CD4-positive, alpha-beta T cell (primary cell): Measurements from ENCODE around the gene CADPS. TPM values are rescaled to one million over a fixed set of nuclear protein-coding genes. Genes with fewer than 3 reads are reported as not detected.

Experiments used
- ATAC-seq: fragments of 200-7000 bp; cut with Tn5 transposase; one replicate; pipeline ENCODE4 v1.10.0; 2022; ENCODE audit warnings: mild to moderate bottlenecking; ENCODE audit not compliant: poor library complexity
- CTCF ChIA-PET: fragments of 350-600 bp; sonication (Branson Sonifier 250); formaldehyde crosslinking; loops from one replicate; lab custom pipeline; 2021; ENCODE audit warnings: antibody characterized with exemption, inconsistent platforms; lab: Charles Lee
- POLR2A ChIA-PET: fragments of 350-600 bp; sonication (Branson Sonifier 250); formaldehyde crosslinking; loops from one replicate; lab custom pipeline; 2021; ENCODE audit warnings: antibody characterized with exemption, inconsistent platforms; lab: Charles Lee
- DNase-seq, 14 experiments: peaks; one replicate each; pipeline ENCODE4 v3.0.0-alpha.2; 2013 to 2020; ENCODE audit warnings: mixed read lengths in 2 of 14
- H3K27ac ChIP-seq, 2 donors: one replicate each; pipeline versions ENCODE4 v1.5.1 to v1.7.0; 2013; ENCODE audit warnings: low read length in 2 of 2, low read depth in 1 of 2, mild to moderate bottlenecking in 1 of 2
- H3K27me3 ChIP-seq, 2 experiments: 1 replicate in 1 of 2; 2 replicates in 1 of 2; pipeline versions ENCODE4 v1.6.1 to v1.7.0; 2013; ENCODE audit warnings: low read length in 2 of 2, control low read depth in 1 of 2, mild to moderate bottlenecking in 1 of 2, moderate library complexity in 1 of 2; ENCODE audit not compliant: insufficient read depth in 2 of 2, control insufficient read depth in 1 of 2
- H3K36me3 ChIP-seq: one replicate; pipeline ENCODE4 v1.6.1; 2013; ENCODE audit warnings: low read length, control low read depth; ENCODE audit not compliant: insufficient read depth
- H3K4me1 ChIP-seq: one replicate; pipeline ENCODE4 v1.6.1; 2013; ENCODE audit warnings: low read length, control low read depth; ENCODE audit not compliant: insufficient read depth
- H3K4me3 ChIP-seq: one replicate; pipeline ENCODE4 v1.5.1; 2013; ENCODE audit warnings: mild to moderate bottlenecking, low read length, moderate library complexity
- H3K9me3 ChIP-seq, 2 experiments: 1 replicate in 1 of 2; 2 replicates in 1 of 2; pipeline versions ENCODE4 v1.6.1 to v1.7.0; 2013; ENCODE audit warnings: low read length in 2 of 2, mild to moderate bottlenecking in 2 of 2, control low read depth in 1 of 2, moderate library complexity in 1 of 2; ENCODE audit not compliant: control insufficient read depth in 1 of 2, insufficient read depth in 1 of 2
- H3K27ac Mint-ChIP-seq: one replicate; pipeline ENCODE4 v1.8.0; 2020; ENCODE audit warnings: mixed read lengths
- H3K27me3 Mint-ChIP-seq: one replicate; pipeline ENCODE4 v1.8.0; 2021; ENCODE audit warnings: mixed read lengths
- H3K36me3 Mint-ChIP-seq: one replicate; pipeline ENCODE4 v1.8.0; 2021; ENCODE audit warnings: low read depth, mixed read lengths
- H3K4me1 Mint-ChIP-seq: one replicate; pipeline ENCODE4 v1.8.0; 2021; ENCODE audit warnings: low read depth, mixed read lengths
- H3K4me3 Mint-ChIP-seq: one replicate; pipeline ENCODE4 v1.8.0; 2020; ENCODE audit warnings: mild to moderate bottlenecking, mixed read lengths
- H3K9me3 Mint-ChIP-seq: one replicate; pipeline ENCODE4 v1.8.0; 2020; ENCODE audit warnings: mixed read lengths
- intact Hi-C, 2 experiments: fragments of 100-400 bp; cut with DNase I in 1 of 2; cut with micrococcal nuclease in 1 of 2; formaldehyde crosslinking; loops; one replicate each; pipeline versions ENCODE4 v1.15.1 to v1.9.0; 2023 to 2025; cut with DNase I, micrococcal nuclease
- total RNA-seq, 174 experiments: library from RNA in 2 of 174; stranded (reverse) in 2 of 174; gene quantifications; one replicate each; pipeline ENCODE4 v1.2.3 and lab custom pipeline; 2021 to 2026
- TF ChIP-seq, protein P1 (sequence below): fragments of 200-600 bp; IDR thresholded peaks from one replicate; pipeline ENCODE4 v1.8.0; 2022; ENCODE audit warnings: antibody characterized with exemption, mild to moderate bottlenecking

CADPS gene
- total RNA-seq, 2 experiments from 2014 or later, result not detected

DNA sequence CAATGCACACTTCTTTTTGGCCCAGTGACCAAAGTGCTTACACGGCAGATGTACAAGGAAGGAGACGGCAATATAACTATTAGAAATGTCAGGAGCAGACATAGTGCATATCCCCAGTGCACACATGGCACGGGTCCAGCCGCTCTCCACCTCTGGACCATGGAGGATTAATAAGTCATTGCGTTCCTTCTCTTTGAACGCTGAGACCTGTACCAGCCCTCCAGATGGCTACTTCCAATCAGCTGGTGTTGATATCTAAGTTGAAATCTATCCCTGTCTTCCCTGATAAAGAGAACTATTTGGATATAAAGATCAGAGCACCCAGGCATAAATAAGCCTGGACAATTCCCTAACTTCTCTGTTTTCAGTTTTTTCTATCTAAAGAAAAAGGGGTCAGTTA is 212.5 kb downstream of the CADPS start:
- intact Hi-C loops, result no loop called here
- ATAC-seq, result no peak
- Histone ChIP-seq H3K9me3 (no peaks in the 10 kb centered on the region), H3K36me3 (no peaks in the 10 kb centered on the region), H3K27ac (no peak overlapping the region), H3K4me1 (no peaks in the 10 kb centered on the region), H3K27me3 (no peaks in the 10 kb centered on the region), H3K4me3 (no peak overlapping the region)
- ChIA-PET POLR2A (no interaction called here), CTCF (no interaction called here)
- TF ChIP-seq, protein P1, sequence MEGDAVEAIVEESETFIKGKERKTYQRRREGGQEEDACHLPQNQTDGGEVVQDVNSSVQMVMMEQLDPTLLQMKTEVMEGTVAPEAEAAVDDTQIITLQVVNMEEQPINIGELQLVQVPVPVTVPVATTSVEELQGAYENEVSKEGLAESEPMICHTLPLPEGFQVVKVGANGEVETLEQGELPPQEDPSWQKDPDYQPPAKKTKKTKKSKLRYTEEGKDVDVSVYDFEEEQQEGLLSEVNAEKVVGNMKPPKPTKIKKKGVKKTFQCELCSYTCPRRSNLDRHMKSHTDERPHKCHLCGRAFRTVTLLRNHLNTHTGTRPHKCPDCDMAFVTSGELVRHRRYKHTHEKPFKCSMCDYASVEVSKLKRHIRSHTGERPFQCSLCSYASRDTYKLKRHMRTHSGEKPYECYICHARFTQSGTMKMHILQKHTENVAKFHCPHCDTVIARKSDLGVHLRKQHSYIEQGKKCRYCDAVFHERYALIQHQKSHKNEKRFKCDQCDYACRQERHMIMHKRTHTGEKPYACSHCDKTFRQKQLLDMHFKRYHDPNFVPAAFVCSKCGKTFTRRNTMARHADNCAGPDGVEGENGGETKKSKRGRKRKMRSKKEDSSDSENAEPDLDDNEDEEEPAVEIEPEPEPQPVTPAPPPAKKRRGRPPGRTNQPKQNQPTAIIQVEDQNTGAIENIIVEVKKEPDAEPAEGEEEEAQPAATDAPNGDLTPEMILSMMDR, result no peak
- DNase-seq, result no peak
- H3K36me3 Mint-ChIP-seq, result no peaks in the 10 kb centered on the region
- no peak overlapping the region for H3K27ac Mint-ChIP-seq
- no peaks in the 10 kb centered on the region for H3K27me3 Mint-ChIP-seq
- H3K4me3 Mint-ChIP-seq, result no peak overlapping the region
- H3K9me3 Mint-ChIP-seq, result no peaks in the 10 kb centered on the region
- H3K4me1 Mint-ChIP-seq, result no peaks in the 10 kb centered on the region

DNA sequence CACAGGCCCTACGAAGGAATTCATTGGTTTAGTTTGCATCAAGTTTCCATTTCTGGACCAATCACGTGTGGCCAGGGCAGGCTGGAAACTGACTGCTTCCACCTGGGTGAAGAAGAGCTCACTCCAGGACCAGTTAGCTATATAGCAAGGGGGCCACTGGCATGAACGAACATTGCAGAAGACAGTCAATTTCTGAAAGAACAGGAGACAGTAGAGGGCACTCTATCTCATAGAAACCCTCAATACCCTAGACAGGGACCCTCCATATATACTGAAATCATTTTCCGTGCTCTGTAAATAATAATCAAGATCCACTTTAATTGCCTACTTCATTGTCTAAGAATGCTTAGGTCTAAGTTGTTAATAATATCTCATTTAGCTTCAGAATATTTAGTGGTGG is 215.6 kb downstream of the CADPS start:
- H3K36me3 Mint-ChIP-seq, result no peaks in the 10 kb centered on the region
- no peak overlapping the region for H3K4me3 Mint-ChIP-seq
- CTCF ChIA-PET, result no interaction called here

DNA sequence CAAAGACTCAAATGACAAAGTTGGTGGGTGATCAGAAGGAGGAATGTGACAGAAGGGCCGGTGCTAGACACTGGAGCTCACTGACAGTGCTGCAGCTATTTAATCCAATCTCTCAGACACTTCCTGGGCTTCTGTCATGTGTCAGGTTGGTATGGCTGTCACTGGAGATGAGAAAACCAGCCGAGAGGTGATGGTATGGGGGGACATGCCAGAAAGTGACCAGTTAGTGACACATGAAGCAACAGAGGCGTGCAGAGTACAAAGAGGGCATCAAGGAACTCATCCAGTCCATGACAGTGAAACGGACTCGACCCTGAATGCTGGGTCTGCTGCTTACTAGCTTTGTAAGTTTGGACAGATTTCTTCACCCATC is 219.5 kb downstream of the CADPS start:
- ChIA-PET POLR2A (no interaction called here), CTCF (no interaction called here)
- Histone ChIP-seq H3K4me1 (no peaks in the 10 kb centered on the region), H3K4me3 (no peak overlapping the region), H3K27me3 (no peaks in the 10 kb centered on the region), H3K36me3 (no peaks in the 10 kb centered on the region), H3K27ac (no peak overlapping the region), H3K9me3 (no peaks in the 10 kb centered on the region)
- H3K27ac Mint-ChIP-seq, result no peak overlapping the region
- TF ChIP-seq, protein P1, result no peak
- H3K27me3 Mint-ChIP-seq, result no peaks in the 10 kb centered on the region
- H3K4me3 Mint-ChIP-seq, result no peak overlapping the region
- H3K9me3 Mint-ChIP-seq, result no peaks in the 10 kb centered on the region
- H3K4me1 Mint-ChIP-seq, result no peaks in the 10 kb centered on the region
- ATAC-seq (no peak), DNase-seq (no peak)
- intact Hi-C loops, result no loop called here
- H3K36me3 Mint-ChIP-seq, result no peaks in the 10 kb centered on the region

More for the DNA sequence above, 215.6 kb downstream of the CADPS start:
- Mint-ChIP-seq H3K27ac (no peak overlapping the region), H3K27me3 (no peaks in the 10 kb centered on the region), H3K9me3 (no peaks in the 10 kb centered on the region), H3K4me1 (no peaks in the 10 kb centered on the region)
- POLR2A ChIA-PET, result no interaction called here
- Histone ChIP-seq H3K27ac (no peak overlapping the region), H3K9me3 (no peaks in the 10 kb centered on the region), H3K4me3 (no peak overlapping the region), H3K36me3 (no peaks in the 10 kb centered on the region), H3K4me1 (no peaks in the 10 kb centered on the region), H3K27me3 (no peaks in the 10 kb centered on the region)
- ATAC-seq (no peak), DNase-seq (no peak)
- TF ChIP-seq, protein P1, result no peak
- intact Hi-C loops, result no loop called here
